Keratinocyte (primary cell): Measurements from ENCODE around the gene CDKL4. TPM values are rescaled to one million over a fixed set of nuclear protein-coding genes. Genes with fewer than 3 reads are reported as not detected.
A peak's percentile ranks its signal among the peaks of the same experiment; 100 is the strongest.

Experiments
- DNase-seq: peaks from one replicate; pipeline ENCODE4 v3.0.0-alpha.2; 2011; ENCODE audit warnings: low read depth, missing footprints, low spot score
- FAIRE-seq: peaks from 2 replicates; lab custom pipeline; 2011; peaks lifted over from hg19 to GRCh38; lab: Jason Lieb, UNC
- H2AFZ ChIP-seq: 2 replicates; pipeline ENCODE4 v1.6.0; 2012; ENCODE audit warnings: low read length, control low read depth, inconsistent platforms; ENCODE audit not compliant: control insufficient read depth
- H3K27ac ChIP-seq: 2 replicates; pipeline ENCODE4 v1.5.1; 2011; ENCODE audit warnings: low read length; ENCODE audit not compliant: control insufficient read depth, insufficient read depth
- H3K27me3 ChIP-seq: 3 replicates; pipeline ENCODE4 v1.6.0; 2011; ENCODE audit warnings: low read length; ENCODE audit not compliant: control insufficient read depth, insufficient read depth; ENCODE audit errors: extremely low read depth
- H3K36me3 ChIP-seq, 2 experiments: 2 replicates in 1 of 2; 3 replicates in 1 of 2; pipeline ENCODE4 v1.5.1; 2011; ENCODE audit warnings: low read length in 2 of 2, mild to moderate bottlenecking in 1 of 2; ENCODE audit not compliant: control insufficient read depth in 2 of 2, insufficient read depth in 2 of 2; ENCODE audit errors: extremely low read depth in 1 of 2
- H3K4me1 ChIP-seq: 3 replicates; pipeline ENCODE4 v1.5.1; 2011; ENCODE audit warnings: low read length; ENCODE audit not compliant: control insufficient read depth, insufficient read depth; ENCODE audit errors: extremely low read depth
- H3K4me2 ChIP-seq: 3 replicates; pipeline ENCODE4 v1.6.0; 2011; ENCODE audit warnings: low read depth, low read length; ENCODE audit not compliant: control insufficient read depth, insufficient read depth; ENCODE audit errors: extremely low read depth
- H3K4me3 ChIP-seq, 3 experiments: fragments of 200-600 bp in 1 of 3; sonication (generic) in 1 of 3; 2 replicates in 2 of 3; 3 replicates in 1 of 3; pipeline ENCODE4 v1.5.1; 2011 to 2016; ENCODE audit warnings: low read length in 3 of 3, mild to moderate bottlenecking in 3 of 3, control low read depth in 2 of 3, inconsistent platforms in 1 of 3, low read depth in 1 of 3, mixed read lengths in 1 of 3, mixed run types in 1 of 3, moderate library complexity in 1 of 3; ENCODE audit not compliant: control insufficient read depth in 2 of 3, insufficient read depth in 2 of 3; ENCODE audit errors: extremely low read depth in 1 of 3
- H3K79me2 ChIP-seq: 2 replicates; pipeline ENCODE4 v1.6.0; 2012; ENCODE audit warnings: low read length; ENCODE audit not compliant: control insufficient read depth, insufficient read depth
- H3K9ac ChIP-seq: 3 replicates; pipeline ENCODE4 v1.6.0; 2011; ENCODE audit warnings: low read length; ENCODE audit not compliant: control insufficient read depth, insufficient read depth; ENCODE audit errors: extremely low read depth
- H3K9me1 ChIP-seq: 3 replicates; pipeline ENCODE4 v1.6.0; 2011; ENCODE audit warnings: low read length; ENCODE audit not compliant: control insufficient read depth, insufficient read depth; ENCODE audit errors: extremely low read depth
- H3K9me3 ChIP-seq: 2 replicates; pipeline ENCODE4 v1.5.1; 2012; ENCODE audit warnings: low read depth, low read length; ENCODE audit not compliant: control insufficient read depth
- H4K20me1 ChIP-seq: 3 replicates; pipeline ENCODE4 v1.6.0; 2011; ENCODE audit warnings: low read length; ENCODE audit not compliant: control insufficient read depth, insufficient read depth; ENCODE audit errors: extremely low read depth
- CTCF ChIP-seq, 3 experiments: IDR thresholded peaks in 1 of 3; conservative IDR thresholded peaks in 1 of 3; optimal IDR thresholded peaks in 1 of 3; 2 replicates in 2 of 3; 3 replicates in 1 of 3; pipeline versions ENCODE3 to v1.5.1; 2011; ENCODE audit warnings: low read length in 3 of 3, mild to moderate bottlenecking in 3 of 3, moderate library complexity in 2 of 3, control low read depth in 1 of 3, inconsistent platforms in 1 of 3; ENCODE audit not compliant: insufficient read depth in 2 of 3; ENCODE audit errors: extremely low read depth in 1 of 3
- EZH2 ChIP-seq: IDR thresholded peaks from one replicate; pipeline ENCODE4 v1.6.1; 2012; ENCODE audit warnings: inconsistent platforms, mild to moderate bottlenecking, low read length, moderate library complexity
- dilution Hi-C: fragments of 300-500 bp; cut with MboI; formaldehyde crosslinking; loops from one replicate; pipeline ENCODE4 v1.7.0; 2020; ENCODE audit warnings: low sequenced_read_pairs; ENCODE audit not compliant: extremely low pct_ligation_motif_present
- polyA minus RNA-seq, 3 experiments: library from RNA; depleted of rRNA, polyadenylated mRNA; stranded (reverse); fragments of >200 nt; gene quantifications; 1 replicate in 1 of 3; 2 replicates in 1 of 3; 3 replicates in 1 of 3; pipeline ENCODE4 v1.2.3, GENCODE V29; 2011
- polyA plus RNA-seq, 5 experiments: library from polyadenylated mRNA; depleted of rRNA in 3 of 5; stranded (reverse) in 3 of 5; stranded (forward) in 1 of 5; unstranded in 1 of 5; fragments of >200 nt; gene quantifications; 1 replicate in 1 of 5; 2 replicates in 3 of 5; 3 replicates in 1 of 5; pipeline versions ENCODE4 v1.2.1 to v1.2.3, GENCODE V29; 2011 to 2012; ENCODE audit warnings: missing spikeins in 2 of 5, low read depth in 1 of 5, low replicate concordance in 1 of 5

CDKL4 gene
- not detected in 3 replicates for polyA plus RNA-seq
- 1.1 TPM for polyA plus RNA-seq (2011; ENCODE audit: low read depth)
- not detected in 2 replicates for polyA plus RNA-seq (2011; cell fraction: cytosol; rRNA removed)
- 0.10 and 0.40 TPM in 2 replicates for polyA plus RNA-seq (2011; cell fraction: nucleus; rRNA removed)
- polyA plus RNA-seq (2012; ENCODE audit: low replicate concordance): 0.62 TPM in 1 of 2 replicates, not detected in the other
- polyA minus RNA-seq: not detected in 3 replicates
- polyA minus RNA-seq (2011; cell fraction: cytosol; rRNA and poly(A)+ RNA removed): not detected
- 0.93 TPM in 1 of 2 replicates, not detected in the other for polyA minus RNA-seq (2011; cell fraction: nucleus; rRNA and poly(A)+ RNA removed)

DNA sequence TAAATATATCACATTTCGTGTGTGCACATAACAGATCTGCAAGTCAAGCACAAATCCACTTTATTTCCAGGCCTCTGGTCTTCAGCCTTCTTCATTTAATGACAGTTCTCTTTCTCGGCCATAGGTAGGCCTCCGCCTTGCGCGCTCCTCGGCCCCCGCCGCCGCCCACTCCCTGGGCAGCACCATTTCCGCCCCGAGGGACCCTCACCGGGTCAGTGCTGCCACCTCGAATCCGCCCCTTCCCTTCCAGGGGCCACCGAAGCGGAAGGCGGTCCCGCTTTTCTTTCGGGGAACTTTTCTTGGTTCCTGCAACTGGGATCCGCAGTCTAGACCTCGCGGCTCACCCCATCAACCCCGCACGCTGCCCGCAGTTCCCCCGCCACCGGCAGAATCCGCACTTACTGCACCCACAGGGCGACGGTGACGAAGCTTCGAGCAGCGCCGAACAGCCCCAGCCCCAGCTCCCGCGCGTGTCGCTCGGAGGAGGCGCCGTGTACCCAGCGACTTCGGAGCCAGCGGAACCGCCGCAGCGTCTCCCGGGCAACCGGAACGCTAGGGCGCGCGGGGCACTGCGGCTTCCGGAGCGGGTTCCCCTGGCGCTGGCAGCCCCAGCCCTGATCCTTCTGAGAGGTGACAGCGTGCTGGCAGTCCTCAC lies at the start of gene CDKL4:
TSS of gene CDKL4 (minus strand) at position 502 of the 655 bp plus-strand sequence.
- Histone ChIP-seq H3K27me3 (no peaks in the 10 kb centered on the region), H3K9ac (no peak within 1 kb of the TSS), H3K4me1 (no peaks in the 10 kb centered on the region), H3K27ac (no peak within 1 kb of the TSS), H3K4me2 (peak within 1 kb of the TSS; percentile 16), H3K4me3 (no peak within 1 kb of the TSS), H3K36me3 (no peaks in the 10 kb centered on the region), H4K20me1 (no peaks in the 10 kb centered on the region), H3K79me2 (no peaks in the 10 kb centered on the region), H2AFZ (no peak within 1 kb of the TSS), H3K9me1 (no peaks in the 10 kb centered on the region), H3K9me3 (no peaks in the 10 kb centered on the region)
- dilution Hi-C loops: no loop called here
- DNase-seq (no peak), FAIRE-seq (no peak)
- TF ChIP-seq CTCF (optimal IDR thresholded peaks at IDR 0.05 in 1 of 3, IDR thresholded peaks at IDR 0.05 in 1 of 3, conservative IDR thresholded peaks at IDR 0.05 in 1 of 3; ENCODE audit: extremely low read depth in 1 of 3, insufficient read depth in 2 of 3, low read length in 3 of 3) (no peak), EZH2 (no peak)

- Histone ChIP-seq H3K36me3 (peaks cover 7 to 9% of the 10 kb centered on the region in 2 experiments), H4K20me1 (no peaks in the 10 kb centered on the region), H3K4me2 (no peak overlapping the region), H3K79me2 (no peaks in the 10 kb centered on the region), H3K27me3 (no peaks in the 10 kb centered on the region), H2AFZ (no peak overlapping the region), H3K9me3 (no peaks in the 10 kb centered on the region), H3K4me1 (no peaks in the 10 kb centered on the region), H3K9ac (no peak overlapping the region), H3K9me1 (no peaks in the 10 kb centered on the region), H3K27ac (no peak overlapping the region), H3K4me3 (no peak overlapping the region)
- DNase-seq (no peak), FAIRE-seq (no peak)
- dilution Hi-C loops: no loop called here
- TF ChIP-seq EZH2 (no peak), CTCF (optimal IDR thresholded peaks at IDR 0.05 in 1 of 3, IDR thresholded peaks at IDR 0.05 in 1 of 3, conservative IDR thresholded peaks at IDR 0.05 in 1 of 3; ENCODE audit: extremely low read depth in 1 of 3, insufficient read depth in 2 of 3, low read length in 3 of 3) (no peak)
Observed at GRCh38 chr2:39290433-39290832, 46.7 kb upstream of the CDKL4 start.
